Endodermal cell (in vitro differentiated cells): ENCODE results near the gene KIF12. TPM values are rescaled to one million over a fixed set of nuclear protein-coding genes. Genes with fewer than 3 reads are reported as not detected.
A peak's percentile ranks its signal among the peaks of the same experiment; 100 is the strongest.

ENCODE experiments used
- DNase-seq: peaks from one replicate; pipeline ENCODE4 v3.0.0-alpha.2; 2017
- H3K27ac ChIP-seq: 2 replicates; pipeline ENCODE4 v1.5.1; 2013; ENCODE audit warnings: mild to moderate bottlenecking, low read depth, low read length, moderate library complexity
- H3K27me3 ChIP-seq: 2 replicates; pipeline ENCODE4 v1.6.1; 2013; ENCODE audit warnings: mild to moderate bottlenecking, low read length, moderate library complexity; ENCODE audit not compliant: insufficient read depth, control insufficient read depth, poor library complexity, severe bottlenecking
- H3K36me3 ChIP-seq: 2 replicates; pipeline ENCODE4 v1.7.0; 2013; ENCODE audit warnings: mild to moderate bottlenecking, low read length, moderate library complexity; ENCODE audit not compliant: control insufficient read depth, insufficient read depth
- H3K4me1 ChIP-seq: one replicate; pipeline ENCODE4 v1.7.0; 2013; ENCODE audit warnings: low read length; ENCODE audit not compliant: control insufficient read depth, insufficient read depth
- H3K4me3 ChIP-seq: 2 replicates; pipeline ENCODE4 v1.5.1; 2013; ENCODE audit warnings: mild to moderate bottlenecking, low read length, moderate library complexity
- H3K9ac ChIP-seq: 2 replicates; pipeline ENCODE4 v1.6.1; 2013; ENCODE audit warnings: mild to moderate bottlenecking, low read length, moderate library complexity; ENCODE audit not compliant: poor library complexity, severe bottlenecking; ENCODE audit errors: extremely low read depth
- H3K9me3 ChIP-seq: 2 replicates; pipeline ENCODE4 v1.6.1; 2013; ENCODE audit warnings: mild to moderate bottlenecking, low read length, moderate library complexity; ENCODE audit not compliant: control insufficient read depth
- H3K27ac Mint-ChIP-seq: 2 replicates; pipeline ENCODE4 v1.8.0; 2020; ENCODE audit warnings: mixed read lengths
- H3K27me3 Mint-ChIP-seq: 2 replicates; pipeline ENCODE4 v1.8.0; 2021; ENCODE audit warnings: mild to moderate bottlenecking, mixed read lengths; ENCODE audit not compliant: insufficient read depth
- H3K36me3 Mint-ChIP-seq: 2 replicates; pipeline ENCODE4 v1.8.0; 2020; ENCODE audit warnings: low read depth, mixed read lengths
- H3K4me1 Mint-ChIP-seq: 2 replicates; pipeline ENCODE4 v1.8.0; 2020; ENCODE audit warnings: mixed read lengths
- H3K4me3 Mint-ChIP-seq: 2 replicates; pipeline ENCODE4 v1.8.0; 2020; ENCODE audit warnings: mild to moderate bottlenecking, moderate library complexity, mixed read lengths
- H3K9me3 Mint-ChIP-seq: 2 replicates; pipeline ENCODE4 v1.8.0; 2020; ENCODE audit warnings: mild to moderate bottlenecking, mixed read lengths
- WGBS, 2 experiments: methylation state at CpG; one replicate each; pipeline versions ENCODE4 v1.1.5 to v1.1.7; 2013; ENCODE audit warnings: missing lambda C conversion rate in 2 of 2, mixed read lengths in 1 of 2; ENCODE audit not compliant: insufficient coverage in 1 of 2, insufficient read length in 1 of 2; 5-methylcytosine and 5-hydroxymethylcytosine counted together
- total RNA-seq, 2 donors: library from RNA; stranded (reverse); fragmentation: NEBNext Ultra II Directional in 1 of 2; extraction: Animal tissue kit (Norgen Biotek cat#: 25700) in 1 of 2; gene quantifications; 2 replicates in 1 of 2; 3 replicates in 1 of 2; pipeline ENCODE4 v1.2.1, GENCODE V29; 2021
- TF ChIP-seq, protein P1 (sequence below): fragments of 200-600 bp; sonication (generic); conservative IDR thresholded peaks from 2 replicates; pipeline ENCODE4 v1.5.0; 2021; ENCODE audit warnings: antibody characterized with exemption, mild to moderate bottlenecking

Gene KIF12
- total RNA-seq, 2 donors from 2014 or later: 11.4 to 16.3 TPM

- no peak overlapping the region for H3K4me3 ChIP-seq
- H3K4me3 Mint-ChIP-seq: no peak overlapping the region
- no peaks in the 10 kb centered on the region for H3K27me3 Mint-ChIP-seq
- H3K36me3 Mint-ChIP-seq: peaks cover 27% of the 10 kb centered on the region
- H3K27ac ChIP-seq: no peak overlapping the region
- WGBS, 2 experiments: 79 to 82% methylated on average over 10 of the region's 10 CpGs
- peaks cover 27% of the 10 kb centered on the region for H3K36me3 ChIP-seq
- TF ChIP-seq, protein P1, sequence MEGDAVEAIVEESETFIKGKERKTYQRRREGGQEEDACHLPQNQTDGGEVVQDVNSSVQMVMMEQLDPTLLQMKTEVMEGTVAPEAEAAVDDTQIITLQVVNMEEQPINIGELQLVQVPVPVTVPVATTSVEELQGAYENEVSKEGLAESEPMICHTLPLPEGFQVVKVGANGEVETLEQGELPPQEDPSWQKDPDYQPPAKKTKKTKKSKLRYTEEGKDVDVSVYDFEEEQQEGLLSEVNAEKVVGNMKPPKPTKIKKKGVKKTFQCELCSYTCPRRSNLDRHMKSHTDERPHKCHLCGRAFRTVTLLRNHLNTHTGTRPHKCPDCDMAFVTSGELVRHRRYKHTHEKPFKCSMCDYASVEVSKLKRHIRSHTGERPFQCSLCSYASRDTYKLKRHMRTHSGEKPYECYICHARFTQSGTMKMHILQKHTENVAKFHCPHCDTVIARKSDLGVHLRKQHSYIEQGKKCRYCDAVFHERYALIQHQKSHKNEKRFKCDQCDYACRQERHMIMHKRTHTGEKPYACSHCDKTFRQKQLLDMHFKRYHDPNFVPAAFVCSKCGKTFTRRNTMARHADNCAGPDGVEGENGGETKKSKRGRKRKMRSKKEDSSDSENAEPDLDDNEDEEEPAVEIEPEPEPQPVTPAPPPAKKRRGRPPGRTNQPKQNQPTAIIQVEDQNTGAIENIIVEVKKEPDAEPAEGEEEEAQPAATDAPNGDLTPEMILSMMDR: no peak
- no peaks in the 10 kb centered on the region for H3K9me3 Mint-ChIP-seq
- no peak overlapping the region for H3K9ac ChIP-seq
- peak; percentile 28 for DNase-seq
- H3K4me1 ChIP-seq: no peaks in the 10 kb centered on the region
- H3K27me3 ChIP-seq: no peaks in the 10 kb centered on the region
- H3K27ac Mint-ChIP-seq: no peak overlapping the region
- no peaks in the 10 kb centered on the region for H3K9me3 ChIP-seq
- H3K4me1 Mint-ChIP-seq: peaks cover 18% of the 10 kb centered on the region
Measured at GRCh38 chr9:114054191-114054690, 44.9 kb downstream of the KIF12 start.

DNA sequence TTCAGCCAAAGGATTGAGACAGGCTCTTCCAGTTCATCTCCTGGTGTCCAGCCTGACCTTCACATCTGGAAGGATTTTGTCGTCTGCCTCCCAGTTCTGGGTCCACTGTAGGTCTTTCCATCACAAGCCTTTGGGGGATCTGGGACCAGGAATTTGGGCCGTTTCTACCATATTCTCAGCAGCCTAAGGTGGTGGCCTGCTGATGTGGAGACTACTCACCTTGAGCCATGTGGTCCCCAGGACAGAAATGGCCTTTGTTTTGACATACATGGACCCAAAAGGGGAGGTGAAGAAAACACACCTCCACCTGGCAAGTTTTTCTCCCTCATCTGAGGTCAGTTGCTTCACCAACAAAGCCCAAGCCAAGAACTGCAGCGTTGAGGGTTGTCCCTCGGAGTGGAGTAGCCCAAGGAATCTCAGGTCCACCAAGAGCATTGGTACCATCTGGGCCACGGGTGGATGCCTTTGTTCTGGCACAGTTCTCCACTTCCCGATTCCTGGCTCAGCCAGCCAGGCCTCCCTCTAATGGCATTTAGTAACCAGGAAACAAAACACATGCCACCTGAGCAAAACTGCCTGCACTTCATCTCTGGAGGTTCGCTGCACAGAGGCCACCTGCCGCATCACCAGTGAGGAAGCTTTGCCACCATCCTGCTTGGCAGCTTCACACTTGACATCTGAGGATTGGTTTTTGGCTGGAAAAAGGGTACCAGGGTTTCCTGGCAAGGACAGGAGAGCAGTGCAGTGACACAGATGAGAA is 45.7 kb downstream of the KIF12 start:
- Mint-ChIP-seq H3K9me3 (no peaks in the 10 kb centered on the region), H3K36me3 (peaks cover 35% of the 10 kb centered on the region), H3K27ac (no peak overlapping the region), H3K4me3 (no peak overlapping the region), H3K27me3 (no peaks in the 10 kb centered on the region), H3K4me1 (peaks cover 18% of the 10 kb centered on the region)
- TF ChIP-seq, protein P1: no peak
- H3K4me3 ChIP-seq: no peak overlapping the region
- H3K36me3 ChIP-seq: peaks cover 33% of the 10 kb centered on the region
- H3K4me1 ChIP-seq: no peaks in the 10 kb centered on the region
- DNase-seq: peak; percentile 31
- no peak overlapping the region for H3K9ac ChIP-seq
- H3K27me3 ChIP-seq: no peaks in the 10 kb centered on the region
- no peaks in the 10 kb centered on the region for H3K9me3 ChIP-seq
- no peak overlapping the region for H3K27ac ChIP-seq
- WGBS, 2 experiments: 95 to 99% methylated on average over 8 of the region's 8 CpGs

GRCh38 chr9:114051706-114052105 is 47.4 kb downstream of the KIF12 start:
- no peaks in the 10 kb centered on the region for H3K9me3 Mint-ChIP-seq
- DNase-seq: no peak
- H3K36me3 Mint-ChIP-seq: peaks cover 42% of the 10 kb centered on the region
- H3K4me3 Mint-ChIP-seq: no peak overlapping the region
- H3K27ac ChIP-seq: no peak overlapping the region
- H3K4me1 ChIP-seq: no peaks in the 10 kb centered on the region
- H3K9ac ChIP-seq: no peak overlapping the region
- H3K27ac Mint-ChIP-seq: no peak overlapping the region
- 79 to 93% methylated on average over 2 to 7 of the region's 7 CpGs for WGBS, 2 experiments
- H3K9me3 ChIP-seq: no peaks in the 10 kb centered on the region
- H3K27me3 Mint-ChIP-seq: no peaks in the 10 kb centered on the region
- TF ChIP-seq, protein P1: no peak
- H3K4me1 Mint-ChIP-seq: peaks cover 17% of the 10 kb centered on the region
- peaks cover 39% of the 10 kb centered on the region for H3K36me3 ChIP-seq
- H3K4me3 ChIP-seq: no peak overlapping the region
- no peaks in the 10 kb centered on the region for H3K27me3 ChIP-seq
